HepG2 (cell line): ENCODE measurements around the gene ISY1. TPM values are rescaled to one million over a fixed set of nuclear protein-coding genes. Genes with fewer than 3 reads are reported as not detected.
A peak's percentile ranks its signal among the peaks of the same experiment; 100 is the strongest.

Source experiments
- CCDC6 ChIP-seq: sonication (generic); formaldehyde crosslinking; IDR thresholded peaks from 2 replicates; pipeline ENCODE4 v1.8.1; 2022; ENCODE audit warnings: mild to moderate bottlenecking, missing genetic modification reagents, moderate library complexity
- DMAP1 ChIP-seq: IDR thresholded peaks from 2 replicates; pipeline ENCODE4 v1.6.1; 2016
- GABPB1 ChIP-seq: IDR thresholded peaks from 2 replicates; pipeline ENCODE4 v1.6.1; 2016; ENCODE audit warnings: mild to moderate bottlenecking, missing genetic modification reagents, moderate library complexity, missing compliant biosample characterization
- KAT7 ChIP-seq: IDR thresholded peaks from 2 replicates; pipeline ENCODE4 v1.6.1; 2018; ENCODE audit warnings: borderline replicate concordance, missing compliant biosample characterization
- MLLT10 ChIP-seq: sonication (generic); formaldehyde crosslinking; IDR thresholded peaks from 2 replicates; pipeline ENCODE4 v1.4.0; 2020; ENCODE audit warnings: missing genetic modification reagents
- PAXIP1 ChIP-seq: sonication (generic); formaldehyde crosslinking; conservative IDR thresholded peaks from 2 replicates; pipeline ENCODE4 v1.4.0; 2020; ENCODE audit warnings: mild to moderate bottlenecking, missing genetic modification reagents, moderate library complexity
- RCOR2 ChIP-seq: IDR thresholded peaks from 2 replicates; pipeline ENCODE4 v1.6.1; 2016; ENCODE audit warnings: missing biosample characterization, missing genetic modification reagents
- SETDB1 ChIP-seq: sonication (generic); formaldehyde crosslinking; IDR thresholded peaks from 2 replicates; pipeline ENCODE4 v1.5.1; 2020; ENCODE audit warnings: missing genetic modification reagents, mild to moderate bottlenecking, borderline replicate concordance
- SIN3A ChIP-seq: IDR thresholded peaks from 2 replicates; pipeline ENCODE4 v1.6.1; 2011; ENCODE audit warnings: low read depth, mild to moderate bottlenecking, control low read depth, low read length, borderline replicate concordance
- TBP ChIP-seq: sonication (generic); formaldehyde crosslinking; IDR thresholded peaks from 2 replicates; pipeline ENCODE4 v1.5.0; 2020; ENCODE audit warnings: missing genetic modification reagents
- ZFYVE20 ChIP-seq: sonication (generic); formaldehyde crosslinking; IDR thresholded peaks from 2 replicates; pipeline ENCODE4 v1.8.0; 2023; ENCODE audit warnings: low read depth, mild to moderate bottlenecking, moderate library complexity, missing genetic modification reagents, borderline replicate concordance
- ZNF382 ChIP-seq: sonication (generic); formaldehyde crosslinking; IDR thresholded peaks from 2 replicates; pipeline ENCODE4 v1.5.0; 2020; ENCODE audit warnings: missing genetic modification reagents, mild to moderate bottlenecking, borderline replicate concordance
- ZNF501 ChIP-seq: sonication (generic); formaldehyde crosslinking; IDR thresholded peaks from 2 replicates; pipeline ENCODE4 v1.5.1; 2020; ENCODE audit warnings: mild to moderate bottlenecking, moderate library complexity, missing genetic modification reagents
- ZNF614 ChIP-seq: IDR thresholded peaks from 2 replicates; pipeline ENCODE4 v1.6.1; 2018; ENCODE audit warnings: missing biosample characterization, missing genetic modification reagents, inconsistent platforms, borderline replicate concordance
- ZNF644 ChIP-seq: IDR thresholded peaks from 2 replicates; pipeline ENCODE4 v1.6.1; 2016; ENCODE audit warnings: low read depth
- ZNF777 ChIP-seq: sonication (generic); formaldehyde crosslinking; IDR thresholded peaks from 2 replicates; pipeline ENCODE4 v1.4.0; 2020; ENCODE audit warnings: missing genetic modification reagents
- polyA plus RNA-seq, 8 experiments: library from polyadenylated mRNA; depleted of rRNA in 3 of 8; stranded (reverse) in 7 of 8; unstranded in 1 of 8; fragments of >200 nt; fragmentation: Illumina TruSeq in 4 of 8; extraction: Trizol in 4 of 8; gene quantifications; 2 replicates each; pipeline versions ENCODE4 v1.2.1 to v1.2.3, GENCODE V29; 2011 to 2016; ENCODE audit warnings: low read depth in 4 of 8, missing spikeins in 1 of 8, mixed read lengths in 1 of 8; ENCODE audit not compliant: insufficient read depth in 1 of 8
- total RNA-seq, 5 experiments: library from RNA; depleted of rRNA; stranded (reverse); fragments of >200 nt; fragmentation: Illumina TruSeq; extraction: Trizol; gene quantifications; 2 replicates each; pipeline ENCODE4 v1.2.3, GENCODE V29; 2016; ENCODE audit warnings: low read depth in 1 of 5
- TF ChIP-seq, protein P1 (sequence below): sonication (generic); formaldehyde crosslinking; IDR thresholded peaks from 2 replicates; pipeline ENCODE4 v1.8.0; 2022; ENCODE audit warnings: mild to moderate bottlenecking, missing genetic modification reagents, moderate library complexity
- TF ChIP-seq, protein P2 (sequence below): sonication (generic); formaldehyde crosslinking; IDR thresholded peaks from 2 replicates; pipeline ENCODE4 v1.9.0; 2021; ENCODE audit warnings: missing genetic modification reagents, borderline replicate concordance
- TF ChIP-seq, protein P3 (sequence below): sonication (generic); formaldehyde crosslinking; IDR thresholded peaks from 2 replicates; pipeline ENCODE4 v1.4.0; 2020; ENCODE audit warnings: missing genetic modification reagents, borderline replicate concordance

The ISY1 gene
- total and polyA plus RNA-seq, 2 of the 13 experiments (the other 11 are each of a cell fraction or from before 2014, with no cell fraction given): 21.0 to 39.1 TPM

- TF ChIP-seq, protein P1, sequence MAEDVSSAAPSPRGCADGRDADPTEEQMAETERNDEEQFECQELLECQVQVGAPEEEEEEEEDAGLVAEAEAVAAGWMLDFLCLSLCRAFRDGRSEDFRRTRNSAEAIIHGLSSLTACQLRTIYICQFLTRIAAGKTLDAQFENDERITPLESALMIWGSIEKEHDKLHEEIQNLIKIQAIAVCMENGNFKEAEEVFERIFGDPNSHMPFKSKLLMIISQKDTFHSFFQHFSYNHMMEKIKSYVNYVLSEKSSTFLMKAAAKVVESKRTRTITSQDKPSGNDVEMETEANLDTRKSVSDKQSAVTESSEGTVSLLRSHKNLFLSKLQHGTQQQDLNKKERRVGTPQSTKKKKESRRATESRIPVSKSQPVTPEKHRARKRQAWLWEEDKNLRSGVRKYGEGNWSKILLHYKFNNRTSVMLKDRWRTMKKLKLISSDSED (CRISPR knock-in tag): no peak
- TF ChIP-seq ZNF501 (CRISPR knock-in tag) (0 out of 2 replicates have a peak, but pooled peaks have one; percentile 18), TBP (CRISPR knock-in tag) (no peak), RCOR2 (CRISPR knock-in tag) (no peak), ZNF777 (CRISPR knock-in tag) (0 out of 2 replicates have a peak, but pooled peaks have one; percentile 9), CCDC6 (CRISPR knock-in tag) (peak; percentile 91), KAT7 (CRISPR knock-in tag) (no peak; the same call in 1 of the 2 replicates), MLLT10 (CRISPR knock-in tag) (no peak), ZNF614 (CRISPR knock-in tag) (peak; percentile 88; the same call in 1 of the 2 replicates), ZNF644 (no peak), SIN3A (peak; percentile 88; the same call in 1 of the 2 replicates), ZNF382 (CRISPR knock-in tag) (no peak), DMAP1 (CRISPR knock-in tag) (peak; percentile 75), SETDB1 (no peak), ZFYVE20 (CRISPR knock-in tag) (no peak), GABPB1 (CRISPR knock-in tag) (peak; percentile 71), PAXIP1 (CRISPR knock-in tag) (peak; percentile 92)
- TF ChIP-seq, protein P2, sequence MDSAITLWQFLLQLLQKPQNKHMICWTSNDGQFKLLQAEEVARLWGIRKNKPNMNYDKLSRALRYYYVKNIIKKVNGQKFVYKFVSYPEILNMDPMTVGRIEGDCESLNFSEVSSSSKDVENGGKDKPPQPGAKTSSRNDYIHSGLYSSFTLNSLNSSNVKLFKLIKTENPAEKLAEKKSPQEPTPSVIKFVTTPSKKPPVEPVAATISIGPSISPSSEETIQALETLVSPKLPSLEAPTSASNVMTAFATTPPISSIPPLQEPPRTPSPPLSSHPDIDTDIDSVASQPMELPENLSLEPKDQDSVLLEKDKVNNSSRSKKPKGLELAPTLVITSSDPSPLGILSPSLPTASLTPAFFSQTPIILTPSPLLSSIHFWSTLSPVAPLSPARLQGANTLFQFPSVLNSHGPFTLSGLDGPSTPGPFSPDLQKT (CRISPR knock-in tag): no peak
- TF ChIP-seq, protein P3, sequence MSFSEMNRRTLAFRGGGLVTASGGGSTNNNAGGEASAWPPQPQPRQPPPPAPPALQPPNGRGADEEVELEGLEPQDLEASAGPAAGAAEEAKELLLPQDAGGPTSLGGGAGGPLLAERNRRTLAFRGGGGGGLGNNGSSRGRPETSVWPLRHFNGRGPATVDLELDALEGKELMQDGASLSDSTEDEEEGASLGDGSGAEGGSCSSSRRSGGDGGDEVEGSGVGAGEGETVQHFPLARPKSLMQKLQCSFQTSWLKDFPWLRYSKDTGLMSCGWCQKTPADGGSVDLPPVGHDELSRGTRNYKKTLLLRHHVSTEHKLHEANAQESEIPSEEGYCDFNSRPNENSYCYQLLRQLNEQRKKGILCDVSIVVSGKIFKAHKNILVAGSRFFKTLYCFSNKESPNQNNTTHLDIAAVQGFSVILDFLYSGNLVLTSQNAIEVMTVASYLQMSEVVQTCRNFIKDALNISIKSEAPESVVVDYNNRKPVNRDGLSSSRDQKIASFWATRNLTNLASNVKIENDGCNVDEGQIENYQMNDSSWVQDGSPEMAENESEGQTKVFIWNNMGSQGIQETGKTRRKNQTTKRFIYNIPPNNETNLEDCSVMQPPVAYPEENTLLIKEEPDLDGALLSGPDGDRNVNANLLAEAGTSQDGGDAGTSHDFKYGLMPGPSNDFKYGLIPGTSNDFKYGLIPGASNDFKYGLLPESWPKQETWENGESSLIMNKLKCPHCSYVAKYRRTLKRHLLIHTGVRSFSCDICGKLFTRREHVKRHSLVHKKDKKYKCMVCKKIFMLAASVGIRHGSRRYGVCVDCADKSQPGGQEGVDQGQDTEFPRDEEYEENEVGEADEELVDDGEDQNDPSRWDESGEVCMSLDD (CRISPR knock-in tag): no peak; the same call in 1 of the 2 replicates
These were observed 41.3 kb downstream of the ISY1 start (continued) for GRCh38 chr3:129119365-129120100.
